CD4-positive, alpha-beta T cell treated with Interleukin-21 for 1 hour (primary cell): ENCODE measurements around the gene LRIG1.
A peak's percentile ranks its signal among the peaks of the same experiment; 100 is the strongest.

ENCODE experiments used
- DNase-seq: peaks from one replicate; pipeline ENCODE4 v3.0.0-alpha.2; 2020

LRIG1 gene

DNA sequence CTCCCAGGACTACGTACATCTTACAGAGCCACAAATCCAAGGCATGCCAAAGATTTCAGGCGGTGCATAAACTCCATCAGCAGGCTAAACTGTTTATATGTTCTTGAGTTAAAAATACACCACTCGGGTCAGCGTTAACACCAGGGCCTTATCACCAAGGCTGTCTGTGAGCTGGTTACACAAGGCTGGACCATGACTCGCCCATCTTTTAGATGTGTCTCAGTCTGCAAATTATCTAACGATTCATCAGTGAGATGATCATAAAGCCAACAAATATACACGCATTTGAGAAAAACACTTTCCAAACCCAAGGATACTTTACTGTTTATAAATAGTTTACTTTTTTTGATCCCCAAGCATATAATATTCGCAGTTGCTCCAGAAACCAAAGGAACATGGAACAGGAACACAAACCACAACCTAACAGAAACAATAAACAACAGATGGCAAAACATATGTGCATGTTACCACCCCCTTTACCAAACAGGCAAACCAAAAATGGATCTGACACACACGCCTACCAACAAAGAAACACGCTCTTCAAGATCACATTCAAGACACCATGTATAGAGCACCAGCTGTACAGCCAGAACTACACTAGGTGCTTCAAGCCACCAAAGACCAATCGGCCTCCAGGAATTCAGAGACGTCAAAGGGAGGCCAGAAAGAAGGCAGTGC is 15.4 kb downstream of the LRIG1 start:
- no peak for DNase-seq

DNA sequence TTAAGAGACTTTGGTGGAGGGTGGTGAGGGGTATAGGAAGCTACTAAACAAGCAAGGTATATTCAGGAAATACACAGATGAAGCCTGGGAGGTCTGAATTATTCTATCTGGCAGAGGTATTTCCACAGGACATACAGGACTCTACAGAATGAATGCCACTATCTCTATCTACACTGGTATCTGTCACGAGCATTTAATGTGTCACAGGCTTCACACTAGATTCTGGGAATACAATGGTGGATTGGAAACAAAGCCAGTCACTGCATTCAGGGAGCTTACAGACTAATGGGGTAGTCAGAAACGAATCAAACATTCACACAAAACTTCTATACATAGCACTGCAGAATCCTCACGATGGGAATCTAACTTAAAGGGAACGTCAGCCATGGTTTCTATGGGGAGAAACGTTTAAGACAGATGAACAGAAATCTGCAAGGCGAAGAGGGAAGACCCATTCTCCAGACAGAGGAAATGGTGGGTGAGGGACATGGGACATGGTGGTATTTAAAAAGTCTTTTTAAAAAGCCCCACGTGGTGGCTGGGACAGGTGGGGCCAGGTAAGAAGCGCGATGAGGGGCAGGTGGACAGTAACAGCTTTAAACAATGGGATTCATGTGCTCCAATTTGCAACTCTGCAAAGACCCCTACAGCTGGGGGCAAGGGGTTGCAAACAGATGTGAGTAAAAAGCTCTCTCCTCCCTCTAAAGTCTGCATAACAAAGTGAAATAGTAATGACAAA is 16.5 kb downstream of the LRIG1 start:
- no peak for DNase-seq

DNA sequence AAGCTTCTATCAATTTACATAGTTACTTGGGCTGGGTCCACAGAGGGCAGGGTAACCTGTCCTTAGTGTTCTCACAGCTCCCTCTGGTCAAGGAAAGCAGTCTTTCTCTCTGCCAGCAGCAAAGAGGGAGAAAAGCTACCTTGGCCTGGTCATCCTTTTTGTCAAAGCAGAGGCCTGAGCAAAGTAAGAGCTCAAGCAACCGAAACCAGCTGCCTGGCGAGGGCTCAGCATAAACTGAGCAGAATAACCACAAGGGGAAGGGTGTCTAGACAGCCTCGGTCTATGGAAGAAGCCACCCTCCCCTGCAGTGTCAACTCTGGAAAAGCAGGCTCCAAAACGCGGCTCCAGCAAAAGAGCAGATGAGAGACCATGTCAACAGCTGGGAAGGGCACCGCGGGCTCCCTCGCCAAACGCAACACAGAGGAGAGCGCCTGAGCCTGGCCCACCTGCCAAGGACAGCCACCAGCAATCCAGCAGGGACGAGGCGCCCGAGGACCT is 17.4 kb downstream of the LRIG1 start:
- DNase-seq, result peak; percentile 20

DNA sequence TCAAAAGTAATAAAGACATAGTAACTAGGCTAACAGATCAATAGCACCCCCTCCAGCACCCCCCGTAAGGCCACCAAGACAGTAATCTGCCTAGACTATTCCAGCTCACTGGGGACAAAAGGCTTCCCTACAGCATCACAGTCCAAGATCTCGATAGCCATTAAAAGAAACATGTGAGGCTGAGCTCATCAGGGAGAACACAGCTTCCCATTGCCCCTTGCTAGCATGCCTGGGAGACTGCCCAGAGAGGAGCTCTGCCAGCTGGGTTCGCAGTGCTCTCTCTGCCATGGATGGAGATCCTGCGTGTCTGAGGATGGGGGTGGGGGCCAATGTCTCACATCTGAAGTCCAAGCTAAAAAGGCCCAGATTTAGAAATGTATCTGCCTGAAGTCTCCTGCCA is 17.8 kb downstream of the LRIG1 start:
- DNase-seq, result no peak

DNA sequence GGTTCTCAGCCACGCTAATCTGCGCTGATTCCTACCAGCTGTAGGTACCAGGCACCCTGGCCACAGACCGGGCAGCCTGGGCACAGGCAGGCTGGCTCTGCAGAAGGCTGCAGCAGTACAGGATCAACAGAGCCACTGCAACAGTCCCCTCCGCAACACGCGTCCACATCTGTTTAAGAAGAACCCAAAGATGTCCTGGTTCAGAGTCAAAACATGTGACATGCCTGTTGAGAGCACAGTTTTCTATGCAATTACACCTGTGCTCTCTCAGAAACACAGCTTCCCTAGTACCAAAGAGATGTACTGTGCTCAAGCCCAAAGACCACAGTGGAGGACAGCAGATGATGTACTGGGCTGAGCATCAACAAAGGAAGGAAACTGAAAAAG is 18.8 kb downstream of the LRIG1 start:
- no peak for DNase-seq

DNA sequence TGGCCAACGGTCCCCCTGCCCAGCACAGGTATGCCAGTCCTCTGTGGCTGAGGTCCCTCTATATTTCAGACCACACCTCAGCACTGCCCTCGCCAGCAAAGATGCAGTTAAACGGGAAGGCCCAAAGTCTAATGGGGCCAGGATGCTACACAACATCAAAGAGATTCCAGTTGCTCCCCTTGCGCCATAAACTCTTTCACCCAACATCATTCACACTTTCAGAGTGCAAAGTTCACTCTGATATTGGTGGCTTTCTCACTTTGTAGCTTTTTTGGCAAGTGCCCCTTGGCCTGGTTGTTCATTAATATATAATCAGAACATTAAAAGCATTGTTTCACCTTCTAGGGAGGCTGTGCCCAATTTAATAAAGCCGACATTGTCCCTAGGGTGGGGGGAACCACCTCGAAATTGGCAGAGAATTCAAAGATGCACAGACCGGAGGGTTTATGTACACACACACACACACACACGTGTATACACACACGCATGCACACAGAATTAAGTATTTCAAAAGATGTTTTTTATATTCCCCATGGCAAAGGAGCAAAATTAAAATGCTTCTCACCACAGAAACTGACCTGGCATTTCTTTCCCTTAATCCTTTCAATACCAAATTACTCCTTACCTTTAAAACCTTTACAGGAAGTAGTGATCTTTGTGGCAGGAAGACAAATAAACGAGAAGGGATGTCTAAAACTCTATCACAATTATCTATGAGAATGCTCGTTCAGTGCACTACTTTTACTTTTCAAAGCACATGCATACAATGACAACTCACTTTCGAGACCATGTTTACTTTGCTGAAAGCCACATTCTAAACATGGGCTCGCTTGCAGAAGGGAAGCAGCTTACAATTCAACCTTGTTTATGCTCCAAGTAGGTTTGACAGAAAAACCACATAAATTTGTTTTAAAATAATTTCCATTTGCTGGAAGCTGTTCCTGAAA is 19.5 kb downstream of the LRIG1 start:
- DNase-seq, result peak; percentile 19

DNA sequence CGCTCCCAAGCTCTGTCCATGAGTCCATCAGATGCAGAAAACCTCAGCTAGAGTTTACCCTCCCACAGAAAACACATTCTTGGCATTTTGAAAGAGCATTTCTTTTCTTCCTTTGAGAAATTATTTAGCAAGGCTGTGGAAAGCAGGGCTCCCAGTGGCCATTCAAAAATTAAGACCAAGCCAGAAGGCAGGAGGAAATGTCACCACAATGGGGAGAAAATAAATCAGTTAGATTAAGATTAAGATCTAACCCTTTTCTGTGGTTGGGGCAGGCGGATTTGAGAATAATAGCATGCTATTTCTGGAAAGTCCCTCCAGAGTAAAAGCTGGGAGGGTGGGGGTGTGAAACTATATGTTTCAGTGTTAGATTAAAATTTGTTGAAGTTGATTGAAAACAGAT is 20.2 kb downstream of the LRIG1 start:
- DNase-seq, result peak; percentile 69

DNA sequence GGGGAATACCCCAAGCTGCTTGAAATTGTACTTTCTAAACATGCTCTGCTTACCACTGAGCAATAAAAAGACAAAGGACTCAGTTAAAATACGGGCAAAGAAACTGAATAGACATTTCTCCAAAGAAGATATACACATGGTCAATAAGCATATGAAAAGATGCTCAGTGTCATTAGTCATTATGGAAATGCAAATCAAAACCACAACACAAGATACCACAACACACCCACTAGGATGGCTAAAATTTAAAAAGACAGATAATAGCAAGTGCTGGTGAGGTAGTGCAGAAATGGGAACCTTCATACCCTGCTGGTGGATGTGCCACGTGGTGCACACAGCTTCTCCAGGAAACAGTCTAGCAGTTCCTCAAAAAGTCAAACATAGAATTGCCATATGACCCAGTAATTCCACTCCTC is 21.3 kb downstream of the LRIG1 start:
- DNase-seq, result no peak

DNA sequence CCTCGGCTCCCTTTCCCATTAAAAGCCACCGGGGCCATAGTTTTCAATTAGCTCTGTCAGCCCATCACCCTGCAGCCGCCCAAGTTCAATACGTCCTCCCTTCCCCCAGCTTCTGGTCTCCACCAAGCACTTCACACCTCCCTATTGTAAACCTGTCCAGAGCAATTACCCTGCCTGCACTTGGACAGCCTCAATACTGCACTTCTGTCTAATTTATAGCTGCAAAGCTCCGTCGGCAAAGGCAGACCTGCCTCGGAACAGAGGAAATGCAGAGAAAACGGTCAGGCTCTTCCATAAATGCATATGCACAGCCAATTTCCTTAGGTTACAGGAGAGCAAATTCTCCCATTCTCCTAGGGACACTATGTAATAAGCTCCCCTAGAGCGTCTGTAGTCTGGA is 21.9 kb downstream of the LRIG1 start:
- DNase-seq, result no peak

DNA sequence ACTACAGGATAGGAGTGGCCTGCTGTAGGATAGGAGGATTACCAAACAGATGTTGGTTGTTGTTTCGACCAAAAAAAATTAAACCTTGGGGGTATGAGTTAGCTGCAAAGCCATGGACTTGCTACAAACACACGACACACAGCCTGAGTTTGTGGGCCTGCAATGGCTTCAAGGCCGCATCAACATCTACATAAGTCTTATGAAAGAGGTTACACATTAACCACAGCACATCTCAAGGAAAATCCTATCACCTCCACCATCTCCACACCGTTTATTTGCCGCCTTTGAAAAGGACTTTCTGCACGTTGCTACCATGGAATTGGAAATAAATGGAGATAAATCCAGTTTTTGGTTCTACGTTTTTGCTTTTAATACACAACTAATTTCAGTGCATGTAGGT is 23.0 kb downstream of the LRIG1 start:
- no peak for DNase-seq

DNA sequence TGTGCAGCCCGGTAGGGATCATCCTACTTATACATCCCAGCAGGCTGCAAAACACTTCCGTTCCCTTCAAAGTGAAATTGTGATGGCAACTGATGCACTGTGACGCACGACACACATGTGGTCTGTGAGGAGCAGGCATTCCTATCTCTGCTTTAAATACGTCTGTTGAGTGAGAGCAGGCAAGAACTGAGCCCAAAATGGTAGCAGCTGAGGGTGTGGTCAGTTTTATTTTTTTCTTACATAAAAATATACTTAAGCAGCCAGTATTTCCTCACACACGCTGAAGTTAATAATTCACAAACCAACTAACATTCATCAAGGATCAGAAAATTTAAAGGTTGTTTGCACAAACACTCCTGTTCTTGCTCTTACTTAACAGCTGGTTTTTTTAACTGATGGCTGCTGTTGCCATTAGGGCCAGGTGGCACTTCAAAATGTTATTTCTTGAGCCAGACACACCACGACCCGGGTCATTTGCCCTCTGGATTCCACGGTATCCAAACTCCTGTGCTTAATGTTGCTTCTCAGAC is 23.9 kb downstream of the LRIG1 start:
- DNase-seq, result no peak

DNA sequence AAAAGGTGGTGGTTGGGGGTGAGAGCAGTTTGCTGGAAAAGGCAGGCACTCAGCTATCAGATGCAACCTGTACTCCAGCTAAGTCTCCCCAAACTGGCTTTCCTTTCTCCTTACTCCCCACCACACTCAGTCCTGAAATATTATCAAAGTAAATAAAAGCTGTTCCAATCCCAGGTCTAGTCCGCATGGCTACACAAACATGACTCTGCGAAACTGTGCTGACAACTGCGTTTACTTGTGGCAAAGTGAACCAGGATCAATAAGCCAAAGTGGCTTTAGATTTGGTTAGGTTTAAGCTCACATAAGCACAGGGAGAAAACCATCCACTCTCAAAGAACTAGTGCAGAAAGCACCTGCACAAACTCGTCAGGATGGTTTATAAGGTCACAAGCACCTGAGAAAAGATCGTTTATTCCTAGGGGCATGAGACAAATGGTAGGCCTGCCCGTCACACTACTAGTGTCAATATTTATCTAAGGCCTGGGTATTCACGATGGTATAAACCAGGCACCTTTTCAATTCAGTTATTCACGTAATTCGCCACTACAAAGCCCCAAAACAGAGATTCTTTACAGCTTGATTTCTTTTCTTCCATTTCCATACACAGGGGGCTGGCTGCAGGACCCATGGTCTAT is 25.3 kb downstream of the LRIG1 start:
- no peak for DNase-seq

DNA sequence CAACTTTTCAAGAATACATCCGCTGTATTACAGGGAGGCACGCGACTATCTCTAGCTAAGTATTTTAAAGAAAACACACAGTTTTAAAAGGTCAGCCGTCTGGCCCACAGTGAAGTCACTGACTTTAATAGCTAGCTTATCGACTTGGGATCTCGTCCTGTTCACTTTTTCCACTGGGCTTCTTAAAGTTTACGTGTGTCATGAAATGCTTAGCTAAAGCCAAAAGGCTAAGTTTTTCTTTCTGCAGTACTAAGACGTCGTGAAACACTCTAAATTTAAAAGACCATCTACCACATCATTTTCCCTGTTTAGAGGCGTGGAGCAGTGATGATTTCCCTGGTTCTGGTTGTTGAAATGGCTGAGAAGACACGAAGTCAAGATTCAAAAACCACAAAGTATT is 27.1 kb downstream of the LRIG1 start:
- no peak for DNase-seq

DNA sequence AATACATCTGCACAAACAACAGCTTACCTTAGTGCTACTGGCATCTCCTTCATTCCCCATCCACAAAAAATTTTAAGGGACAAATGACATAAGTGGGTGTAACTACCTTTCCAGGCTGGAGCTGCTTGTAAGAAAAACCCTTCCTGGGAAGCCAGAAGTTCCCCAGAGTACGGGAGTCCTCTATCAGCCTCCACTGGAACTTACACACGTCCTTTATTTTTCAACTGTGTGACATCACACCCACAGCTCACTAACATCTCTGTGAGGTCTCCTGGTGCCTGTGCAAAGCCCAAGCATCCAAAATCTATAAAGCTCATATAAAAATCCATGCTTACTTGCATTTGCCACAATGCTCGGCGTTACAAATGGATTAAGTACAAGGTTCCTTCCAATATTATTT is 27.6 kb downstream of the LRIG1 start:
- DNase-seq, result no peak

DNA sequence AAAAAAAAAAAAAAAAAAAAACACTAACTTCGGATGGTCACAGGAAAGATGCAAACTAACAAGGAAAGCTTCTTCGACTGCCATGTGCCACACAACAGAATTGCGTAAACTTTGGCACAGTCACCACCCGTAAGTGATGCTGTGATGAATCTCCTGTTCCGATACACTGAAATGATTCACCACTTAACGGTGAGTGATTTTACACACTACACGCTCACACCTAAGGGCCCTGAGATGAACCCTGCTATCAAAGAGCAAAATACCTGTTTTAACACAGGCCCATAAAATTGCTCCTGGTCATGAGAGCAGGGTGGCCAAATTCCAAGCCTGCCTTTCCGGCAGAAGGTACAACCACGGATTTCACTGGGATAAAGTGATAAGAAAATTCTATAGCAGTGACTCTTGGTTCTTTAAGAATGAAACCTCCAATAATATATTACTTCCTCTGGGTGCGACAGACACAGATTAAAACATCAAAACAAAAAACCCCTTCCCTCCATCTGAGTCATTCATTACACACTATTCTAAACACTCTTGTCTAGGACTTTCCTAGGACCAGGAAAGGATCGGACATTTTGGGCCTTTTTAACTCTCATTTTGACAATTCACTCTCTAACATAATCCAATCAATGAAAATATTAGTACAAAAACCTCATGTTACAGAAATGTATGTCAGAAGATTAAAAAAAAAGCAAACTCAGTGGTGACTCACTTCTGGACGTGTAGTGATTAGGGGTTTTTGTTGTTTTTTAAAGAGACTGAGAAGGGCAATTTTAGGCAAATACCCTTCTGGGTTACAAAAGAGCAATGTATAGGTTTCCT is 28.3 kb downstream of the LRIG1 start:
- DNase-seq, result peak; percentile 23

DNA sequence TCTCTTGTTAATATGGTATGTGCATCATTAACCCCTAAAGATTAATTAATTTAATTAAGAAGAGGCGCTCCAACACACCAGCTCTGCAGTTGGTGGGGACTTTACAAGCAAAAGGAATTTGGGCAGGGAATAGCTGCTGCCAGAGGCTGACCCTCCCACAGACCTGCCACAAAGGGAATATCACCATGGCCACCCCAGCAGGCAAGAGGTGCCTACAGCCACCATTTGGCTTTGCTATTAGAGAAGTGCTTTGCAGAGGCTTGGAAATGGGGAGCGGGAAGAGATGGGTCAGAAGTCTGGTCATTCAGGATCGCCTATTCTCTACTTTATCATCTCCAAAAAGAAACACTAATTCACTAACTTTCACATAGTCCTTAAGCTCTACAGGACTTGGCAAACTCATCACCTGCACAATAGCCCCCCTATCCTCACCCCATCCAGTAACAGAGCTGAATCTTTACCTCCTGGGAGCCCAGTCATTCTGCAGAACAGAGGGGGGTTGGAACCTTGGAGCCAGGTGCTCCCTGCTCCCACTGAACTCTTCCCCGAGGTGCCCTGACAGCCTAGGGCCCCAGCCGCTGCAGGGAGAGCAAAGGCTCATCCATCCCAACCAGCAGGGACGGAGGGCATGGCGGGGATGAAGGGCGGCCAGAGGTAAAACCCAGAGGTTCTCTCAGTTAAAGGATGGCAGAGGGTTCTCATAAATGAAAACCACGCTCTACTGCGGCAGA is 29.7 kb downstream of the LRIG1 start:
- DNase-seq, result no peak

DNA sequence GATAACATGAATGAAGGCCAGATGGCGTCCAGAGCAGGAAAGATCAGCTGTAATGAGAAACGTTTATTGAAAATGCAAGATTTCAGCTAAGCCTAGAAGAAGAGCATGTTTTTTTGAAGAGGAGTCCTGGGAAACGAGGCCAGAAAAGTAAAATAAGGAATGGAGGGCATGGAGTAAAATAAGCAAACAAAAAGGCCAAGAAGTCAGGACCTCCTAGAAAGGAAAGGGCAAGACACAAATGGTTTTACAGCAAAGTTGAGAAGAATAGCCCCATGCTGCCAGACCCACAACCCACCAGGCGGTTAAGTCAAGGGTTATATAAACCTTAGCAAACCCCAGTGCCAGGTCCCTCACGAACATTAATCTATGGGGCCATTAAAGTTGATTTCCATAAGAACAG is 30.5 kb downstream of the LRIG1 start:
- no peak for DNase-seq

DNA sequence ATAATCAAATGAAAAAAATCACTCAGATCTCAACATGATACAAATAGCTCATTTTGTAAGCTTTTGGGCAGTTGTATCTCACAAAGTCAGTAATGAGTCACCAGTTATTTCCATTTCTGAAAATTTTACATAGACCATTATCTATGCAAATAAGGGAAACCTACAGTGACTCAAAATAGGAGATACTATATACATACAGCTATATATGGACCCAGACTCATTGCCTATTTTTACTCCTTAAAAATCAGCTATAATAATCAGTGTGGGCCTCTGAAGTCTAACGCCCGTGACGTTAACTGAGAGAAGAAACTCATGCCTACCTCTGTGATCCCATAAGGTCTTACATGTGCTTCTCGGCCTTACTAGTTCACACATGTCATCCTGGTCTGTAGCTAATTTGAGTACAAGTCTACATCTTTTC is 31.6 kb downstream of the LRIG1 start:
- no peak for DNase-seq

DNA sequence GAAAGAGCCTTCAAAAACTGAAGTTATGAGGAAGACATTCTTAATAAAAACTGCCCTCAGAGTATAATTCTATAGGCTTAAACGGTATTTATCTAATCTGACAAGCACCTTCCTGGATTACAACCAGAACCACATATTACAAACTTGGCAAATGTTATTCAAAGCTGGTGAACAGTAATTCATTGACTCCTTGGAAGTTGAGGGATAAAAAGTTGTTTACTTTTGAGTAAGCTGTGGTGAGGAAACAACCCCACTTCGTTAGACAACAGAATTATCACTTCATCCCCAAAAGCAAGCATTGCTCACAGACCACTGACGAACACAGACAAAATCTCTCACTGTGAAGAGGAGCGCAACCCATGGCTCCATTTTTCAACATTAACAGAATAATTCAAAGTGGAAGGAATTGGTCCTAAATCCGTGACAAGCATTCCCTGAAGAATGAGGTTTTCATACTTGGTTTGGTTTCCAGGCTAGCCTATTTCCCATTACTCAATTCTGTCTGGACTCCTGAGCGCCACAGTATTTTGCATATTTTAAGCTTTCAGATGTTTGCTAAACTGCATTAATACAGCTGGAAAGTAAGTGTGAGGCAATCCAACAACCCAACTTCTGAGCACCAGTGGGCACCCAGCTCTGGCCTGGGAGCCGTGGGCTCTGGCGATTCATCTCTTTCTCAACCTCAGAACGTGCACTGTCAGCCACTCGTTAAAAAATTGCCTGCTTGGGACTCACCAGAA is 32.7 kb downstream of the LRIG1 start:
- DNase-seq, result no peak

DNA sequence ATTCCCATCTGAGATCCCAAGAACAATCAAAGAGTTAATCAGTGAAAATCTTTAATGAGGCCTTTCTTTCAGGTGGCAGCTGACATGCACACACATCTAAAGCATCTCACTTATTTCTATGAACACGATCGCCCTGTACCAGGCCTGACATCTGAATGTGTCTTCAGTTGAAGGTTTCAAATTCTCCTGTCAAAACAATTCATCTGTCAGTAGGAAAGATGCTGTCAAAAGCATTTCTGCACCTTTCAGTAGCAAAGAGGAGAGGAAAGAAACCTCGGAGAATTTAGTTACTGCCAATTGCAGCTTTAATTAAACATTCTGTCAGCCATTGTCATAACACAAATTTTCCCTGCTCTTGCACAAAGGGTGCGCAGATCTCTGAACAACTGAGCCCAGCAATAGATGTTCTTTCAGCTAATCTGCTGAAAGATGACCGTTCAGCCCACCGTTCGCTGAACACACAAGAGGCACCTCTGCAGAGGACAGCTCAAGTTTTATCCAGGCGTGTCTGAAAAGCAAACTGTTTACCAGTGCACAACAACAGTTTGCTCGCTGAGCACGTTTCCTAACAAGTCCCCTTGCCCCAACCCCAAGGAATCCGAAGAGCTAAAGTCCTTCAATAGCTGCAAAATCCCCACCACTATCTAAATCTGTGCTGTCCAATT is 34.1 kb downstream of the LRIG1 start:
- no peak for DNase-seq
